OCI-M1 (cell line): ENCODE data around the gene PPP2R1B.
A peak's percentile ranks its signal among the peaks of the same experiment; 100 is the strongest.
"Not testable (repeated sequence)": the region's sequence is repeated elsewhere in the genome, so short reads cannot be mapped to it uniquely, and the experiment has no call there.

Experiments used
- DNase-seq: peaks from one replicate; lab custom pipeline; 2025; lab: John Stamatoyannopoulos, UW

PPP2R1B gene

DNA sequence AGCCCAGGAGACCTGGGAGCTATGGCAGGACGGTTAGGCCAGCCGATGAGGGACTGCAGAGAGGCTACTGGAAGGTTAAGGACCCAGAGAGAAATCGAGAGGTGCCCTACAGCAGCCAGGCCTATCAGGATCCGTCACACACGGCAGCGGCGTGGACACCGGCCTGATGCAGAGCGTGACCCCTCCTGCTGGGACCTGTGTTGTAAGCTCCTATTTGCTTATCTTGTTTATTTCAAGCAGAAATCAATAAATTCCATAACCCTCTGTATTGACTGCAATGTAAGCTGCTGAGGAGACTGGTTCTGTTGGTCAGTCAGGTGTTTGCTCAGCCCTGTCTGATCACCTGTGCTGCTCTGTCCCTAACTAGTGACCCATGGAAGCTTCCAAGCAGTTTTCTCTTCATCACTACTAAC lies 39.9 kb downstream of the PPP2R1B start:
- DNase-seq, result no peak

DNA sequence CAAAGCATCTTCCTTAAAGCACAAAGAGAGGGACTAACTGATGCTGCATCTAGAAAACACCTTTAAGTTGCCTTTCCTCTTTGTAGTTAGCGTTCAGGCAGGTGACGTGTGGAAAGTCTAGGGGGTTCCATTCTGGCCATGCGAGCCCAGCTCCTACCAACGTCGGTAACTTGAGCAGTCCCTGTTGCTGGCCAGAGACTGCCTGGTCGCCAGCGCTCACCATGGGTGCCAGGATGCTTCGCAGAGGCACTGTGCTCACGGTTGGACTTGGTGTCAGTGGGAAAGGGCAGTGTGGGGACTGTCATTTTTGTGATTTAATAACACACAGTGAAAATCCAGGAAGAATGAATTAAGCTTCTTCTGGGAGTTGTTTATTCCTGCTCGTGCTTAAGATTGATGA lies 40.6 kb downstream of the PPP2R1B start:
- DNase-seq, result no peak

DNA sequence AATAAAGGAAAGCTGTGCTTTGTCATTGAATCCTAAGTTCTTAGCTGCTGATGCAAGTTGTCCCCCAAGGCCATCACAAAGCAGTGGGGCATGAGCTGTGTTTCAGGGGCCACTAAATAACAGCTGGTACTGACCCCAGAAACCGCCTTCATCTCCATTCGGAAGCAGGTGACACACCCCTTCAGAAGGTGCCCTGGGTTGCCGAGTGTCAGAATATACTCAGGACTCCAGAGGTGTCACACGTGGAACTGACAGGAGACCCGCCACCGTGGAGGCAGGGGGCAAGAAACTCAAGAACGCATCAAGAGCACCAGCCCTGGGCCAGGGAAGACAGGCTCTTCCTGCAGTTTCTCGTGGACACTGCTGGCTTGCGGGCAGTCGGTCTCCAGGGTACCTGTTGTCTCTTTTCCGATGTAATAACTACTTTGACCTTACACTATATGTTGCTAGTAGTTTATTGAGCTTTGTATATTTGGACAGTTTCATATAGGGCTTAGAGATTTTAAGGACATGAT lies 41.5 kb downstream of the PPP2R1B start:
- no peak for DNase-seq

DNA sequence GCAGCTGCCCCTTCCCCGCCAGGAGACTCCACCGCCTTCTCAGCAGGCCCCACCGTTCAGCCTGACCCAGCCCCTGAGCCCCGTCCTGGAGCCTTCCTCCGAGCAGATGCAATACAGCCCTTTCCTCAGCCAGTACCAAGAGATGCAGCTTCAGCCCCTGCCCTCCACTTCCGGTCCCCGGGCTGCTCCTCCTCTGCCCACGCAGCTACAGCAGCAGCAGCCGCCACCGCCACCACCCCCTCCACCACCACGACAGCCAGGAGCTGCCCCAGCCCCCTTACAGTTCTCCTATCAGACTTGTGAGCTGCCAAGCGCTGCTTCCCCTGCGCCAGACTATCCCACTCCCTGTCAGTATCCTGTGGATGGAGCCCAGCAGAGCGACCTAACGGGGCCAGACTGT lies 42.6 kb downstream of the PPP2R1B start:
- DNase-seq, result no peak

DNA sequence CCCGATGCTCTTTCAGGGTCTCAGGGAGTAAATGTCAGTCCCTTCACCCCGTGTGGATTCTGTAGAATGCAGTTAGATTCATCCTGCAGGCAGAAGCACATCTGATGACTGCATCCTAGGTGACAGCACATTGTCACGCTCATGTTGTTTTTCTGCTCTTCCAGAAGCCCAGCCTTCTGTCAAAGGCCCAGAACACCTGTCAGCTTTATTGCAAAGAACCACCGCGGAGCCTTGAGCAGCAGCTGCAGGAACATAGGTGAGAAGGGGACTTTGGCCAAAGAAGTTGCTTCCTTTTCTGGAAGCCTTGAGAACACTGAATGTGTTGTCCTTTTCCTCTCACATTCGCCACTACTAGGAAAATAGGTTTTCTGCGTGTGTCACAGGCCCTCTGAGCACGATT lies 43.7 kb downstream of the PPP2R1B start:
- DNase-seq, result no peak

DNA sequence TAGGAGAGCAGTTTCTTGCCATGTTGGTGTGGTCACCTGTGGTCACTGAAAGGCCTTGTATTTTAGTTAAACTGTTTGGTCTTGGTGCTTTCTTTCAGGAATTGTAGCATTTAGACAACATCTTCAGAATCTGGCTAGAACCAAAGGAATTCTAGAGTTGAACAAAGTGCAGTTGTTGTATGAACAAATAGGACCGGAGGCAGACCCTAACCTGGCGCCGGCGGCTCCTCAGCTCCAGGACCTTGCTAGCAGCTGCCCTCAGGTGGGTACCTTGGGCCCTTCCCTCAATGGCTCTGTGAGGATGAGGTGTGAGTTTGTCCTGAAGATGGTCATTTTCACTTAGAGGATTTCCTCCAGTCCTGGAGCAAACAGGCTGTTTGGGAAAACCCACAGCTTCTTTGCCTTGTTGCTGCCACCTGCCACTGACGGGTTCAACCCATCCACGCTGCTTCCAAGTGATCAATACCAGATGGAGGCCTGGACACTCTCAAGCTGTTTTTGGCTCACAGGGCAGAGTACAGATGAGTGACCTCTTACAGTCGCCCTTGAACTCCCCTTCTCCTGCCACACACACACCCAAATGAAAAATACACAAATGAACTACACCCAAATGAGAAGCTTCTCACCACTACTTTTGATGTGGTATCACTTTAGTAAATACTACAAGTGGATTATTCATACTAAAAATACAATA lies 45.2 kb downstream of the PPP2R1B start:
- no peak for DNase-seq

DNA sequence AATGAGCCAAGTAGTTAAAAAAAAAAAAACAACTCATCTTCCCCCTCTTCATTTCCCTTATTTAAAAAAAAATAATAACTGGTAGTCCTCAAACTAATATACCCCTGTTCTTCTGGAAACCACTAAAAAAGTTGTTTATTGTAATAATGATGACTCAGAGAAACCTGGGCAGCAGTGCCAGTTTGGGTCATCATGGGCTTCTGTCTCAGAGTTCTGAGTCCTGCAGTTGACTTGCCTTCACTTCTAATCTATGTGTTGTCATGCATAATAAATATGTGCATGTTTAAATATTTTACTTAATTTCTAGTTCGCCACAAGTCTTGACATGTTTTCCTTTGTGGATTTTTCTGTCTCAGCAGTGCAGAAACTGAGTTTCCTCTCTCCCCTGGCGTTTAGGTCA lies 46.8 kb downstream of the PPP2R1B start:
- DNase-seq, result no peak

DNA sequence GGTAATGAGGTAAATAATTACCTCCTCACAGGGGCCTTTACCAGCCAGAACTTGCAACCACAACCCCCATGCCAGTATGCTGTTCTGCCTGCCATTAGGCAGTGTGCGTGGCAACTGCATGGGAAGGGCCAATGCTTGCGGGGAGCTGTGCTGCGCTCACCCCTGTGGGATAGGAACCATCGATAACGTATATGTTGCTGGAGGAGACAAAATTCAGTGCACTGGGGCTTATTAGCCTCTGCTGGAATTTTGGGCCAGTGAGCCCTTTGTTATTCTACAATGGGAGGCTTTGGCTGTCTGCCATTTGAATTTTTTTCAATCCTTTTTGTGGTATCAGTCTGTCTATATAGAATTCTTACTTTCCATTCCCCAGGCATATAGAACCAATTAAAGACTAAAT lies 47.3 kb downstream of the PPP2R1B start:
- DNase-seq, result no peak

DNA sequence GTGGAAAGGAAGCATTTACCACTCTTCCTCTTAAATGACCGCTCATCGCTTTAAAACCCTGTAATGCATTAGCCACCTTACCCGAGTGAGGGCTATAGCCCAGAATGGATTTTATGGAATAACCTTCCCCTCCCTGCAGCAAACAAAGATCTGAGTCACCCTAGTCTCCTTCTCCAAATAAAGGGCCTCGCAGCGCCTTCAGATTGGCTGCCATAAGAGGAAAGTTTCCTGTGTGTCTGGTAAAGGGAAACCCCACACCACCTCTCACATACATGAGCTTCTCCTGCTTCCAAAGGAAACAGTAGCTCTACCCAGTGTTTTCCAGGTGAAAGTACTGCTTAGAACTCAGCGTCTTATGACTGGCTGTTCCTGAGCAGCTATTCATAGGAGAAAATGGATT lies 47.8 kb downstream of the PPP2R1B start:
- no peak for DNase-seq

DNA sequence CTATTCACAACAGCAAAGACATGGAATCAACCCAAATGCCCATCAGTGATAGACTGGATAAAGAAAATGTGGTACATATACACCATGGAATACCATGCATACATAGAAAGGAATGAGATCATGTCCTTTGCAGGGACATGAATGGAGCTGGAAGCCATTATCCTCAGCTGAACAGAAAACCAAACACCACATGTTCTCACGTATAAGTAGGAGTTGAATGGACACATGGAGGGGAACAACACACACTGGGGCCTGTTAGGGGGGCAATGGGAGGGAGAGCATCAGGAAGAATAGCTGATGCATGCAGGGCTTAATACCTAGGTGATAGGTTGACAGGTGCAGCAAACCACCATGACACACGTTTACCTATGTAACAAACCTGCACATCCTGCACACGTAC lies 48.5 kb downstream of the PPP2R1B start:
- DNase-seq, result not testable (repeated sequence)

DNA sequence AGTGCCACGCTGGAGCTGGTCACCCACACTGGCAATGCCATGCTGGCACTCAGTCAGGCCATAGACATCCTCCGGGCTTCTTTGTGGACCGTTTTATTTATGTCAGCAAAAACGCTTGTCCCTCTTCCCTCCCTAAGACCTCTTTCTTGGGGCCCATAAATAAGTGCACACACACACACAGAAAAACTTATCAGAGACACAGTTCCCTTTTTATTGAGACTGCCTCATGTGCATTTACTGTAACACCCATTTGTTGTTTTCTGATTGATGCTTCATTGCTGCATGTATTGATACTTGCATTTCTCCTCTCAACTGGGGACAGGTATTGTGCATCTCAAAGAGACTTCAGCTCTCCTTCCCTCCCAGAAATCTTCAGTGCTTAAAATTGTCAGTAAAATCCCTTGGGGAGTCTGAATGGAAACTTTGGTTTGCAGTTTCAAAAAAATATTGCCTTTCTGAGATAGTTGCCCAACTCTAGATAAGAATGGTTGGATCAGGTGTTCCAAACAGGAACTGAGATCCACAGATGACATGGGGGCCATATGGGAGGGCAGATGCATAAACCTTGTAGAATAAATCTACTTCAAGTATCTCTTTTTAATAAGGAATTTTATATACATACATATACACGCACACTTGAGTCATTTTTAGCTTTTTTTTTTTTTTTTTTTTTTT lies 50.9 kb downstream of the PPP2R1B start:
- no peak for DNase-seq

DNA sequence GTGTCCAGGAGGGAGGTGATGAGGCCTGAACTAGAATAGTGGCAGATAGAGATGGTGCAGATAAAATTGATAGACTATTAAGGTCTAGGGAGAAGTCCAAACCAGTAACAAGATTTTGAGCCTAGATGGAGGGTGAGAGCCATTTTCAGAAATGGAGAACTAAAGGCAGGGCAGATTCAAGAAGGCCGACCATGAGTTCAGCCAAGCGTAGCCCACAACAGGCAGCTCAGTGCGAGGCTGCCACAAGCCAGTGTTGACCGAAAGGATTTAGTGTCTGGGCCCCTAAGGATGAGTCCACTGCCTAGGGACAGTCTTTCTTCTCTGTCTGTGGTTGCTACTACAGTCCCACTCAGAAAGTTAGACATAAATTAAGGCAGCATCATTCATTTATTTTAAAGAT lies 51.7 kb downstream of the PPP2R1B start:
- DNase-seq, result no peak

DNA sequence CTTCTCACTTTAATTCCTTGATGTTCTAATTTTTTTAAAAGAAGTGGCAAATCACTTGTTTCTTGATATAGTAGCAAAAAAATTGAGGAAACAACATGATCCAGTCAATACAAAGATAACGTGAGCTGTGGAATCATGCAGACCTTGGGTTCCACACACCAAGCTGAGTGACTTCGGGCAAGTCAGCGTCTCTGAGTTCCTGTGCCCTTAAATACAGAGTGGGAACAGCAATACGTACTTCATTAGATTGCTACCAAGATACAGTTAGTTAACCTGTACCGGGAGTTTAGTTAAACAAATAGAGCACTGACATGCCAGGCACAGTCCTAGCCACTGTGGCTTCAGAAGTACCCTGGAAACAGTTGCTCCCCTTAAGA lies 58.5 kb downstream of the PPP2R1B start:
- DNase-seq, result no peak

DNA sequence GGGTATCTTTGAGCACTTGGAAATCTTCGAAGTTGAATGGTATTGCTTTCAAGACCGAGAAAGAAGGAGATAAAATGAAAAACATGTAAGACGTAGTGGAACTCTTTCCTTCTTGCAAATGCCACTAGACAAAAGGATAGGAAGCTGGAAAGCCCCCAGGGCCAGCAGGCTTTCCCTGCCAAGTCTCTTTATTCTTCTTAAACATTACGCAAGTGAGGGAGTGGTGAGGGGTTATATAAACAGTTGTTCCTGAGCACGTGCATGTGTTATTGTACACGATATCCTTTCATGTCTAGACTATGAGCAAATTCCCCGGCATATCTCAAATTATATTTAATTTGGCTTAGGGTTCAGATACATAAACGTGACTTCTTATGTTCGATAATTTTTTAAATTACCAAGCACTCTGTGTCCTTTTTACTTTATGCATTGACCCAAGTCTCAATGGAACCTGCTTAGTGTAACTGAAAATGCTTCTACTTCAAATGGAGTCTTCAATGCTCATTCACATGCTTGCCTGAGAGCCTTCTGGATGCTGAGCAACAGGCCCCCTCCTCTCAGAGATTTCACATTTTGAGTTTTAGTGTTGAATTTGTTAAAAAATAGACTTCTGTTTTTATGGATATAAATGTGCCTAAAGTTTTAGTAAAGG lies 59.0 kb downstream of the PPP2R1B start:
- no peak for DNase-seq

DNA sequence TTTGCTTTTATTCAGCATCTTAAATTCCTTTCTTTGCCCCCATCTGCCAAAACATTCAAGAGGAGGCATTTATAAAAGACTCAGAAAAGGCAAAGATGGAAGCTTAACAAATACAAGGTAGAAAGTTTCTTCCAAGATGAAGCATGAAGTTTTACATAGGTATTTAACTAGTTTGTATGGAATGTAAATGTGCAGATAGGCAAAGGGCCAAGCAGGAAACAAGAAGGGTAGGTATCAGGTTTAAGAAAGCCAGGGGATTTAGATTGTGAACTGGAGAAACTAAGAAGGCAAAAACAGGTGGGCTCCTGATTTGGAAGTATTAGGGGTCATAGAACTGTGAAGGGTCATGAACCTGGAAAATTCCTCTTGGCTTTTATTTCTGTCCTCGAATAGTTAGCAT lies 62.6 kb downstream of the PPP2R1B start:
- DNase-seq, result no peak

DNA sequence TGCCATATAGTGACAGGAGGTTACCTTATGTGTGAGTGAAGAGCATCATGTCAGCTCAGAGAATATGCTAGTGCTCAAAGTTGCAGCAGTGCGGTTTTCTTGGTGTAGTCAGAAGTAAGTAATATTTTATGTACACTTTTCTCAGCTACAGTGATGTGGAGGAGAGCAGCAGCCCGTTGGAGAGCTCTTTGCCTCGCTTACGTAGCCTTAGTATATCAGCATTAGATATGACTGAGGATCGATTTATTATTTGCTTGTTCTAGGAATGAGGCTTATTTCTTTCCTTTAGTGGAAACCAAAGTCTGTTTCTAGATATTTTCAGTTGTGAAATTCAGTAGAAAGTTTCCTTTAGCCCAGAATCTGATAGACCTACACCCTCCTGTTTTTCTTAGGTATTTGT lies 63.6 kb downstream of the PPP2R1B start:
- no peak for DNase-seq

DNA sequence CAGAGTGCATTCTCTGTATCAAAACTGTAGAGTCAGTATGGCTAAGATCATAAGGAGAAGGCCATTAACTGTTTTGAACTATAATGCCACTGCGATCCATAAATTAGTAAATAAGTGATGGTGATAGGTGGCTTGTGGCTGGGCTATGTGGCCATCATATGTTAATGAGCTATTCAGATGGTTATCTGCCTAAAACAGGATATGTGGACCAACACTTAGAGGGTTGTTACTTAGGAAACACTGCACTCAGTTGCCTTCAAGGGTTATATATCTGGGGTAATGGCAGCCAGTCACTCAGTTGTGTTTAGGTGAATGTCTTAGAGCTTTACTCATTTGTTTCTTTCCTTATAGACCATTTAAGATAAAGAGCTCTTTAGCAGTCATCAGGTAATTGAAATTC lies 66.0 kb downstream of the PPP2R1B start:
- DNase-seq, result peak; percentile 10

DNA sequence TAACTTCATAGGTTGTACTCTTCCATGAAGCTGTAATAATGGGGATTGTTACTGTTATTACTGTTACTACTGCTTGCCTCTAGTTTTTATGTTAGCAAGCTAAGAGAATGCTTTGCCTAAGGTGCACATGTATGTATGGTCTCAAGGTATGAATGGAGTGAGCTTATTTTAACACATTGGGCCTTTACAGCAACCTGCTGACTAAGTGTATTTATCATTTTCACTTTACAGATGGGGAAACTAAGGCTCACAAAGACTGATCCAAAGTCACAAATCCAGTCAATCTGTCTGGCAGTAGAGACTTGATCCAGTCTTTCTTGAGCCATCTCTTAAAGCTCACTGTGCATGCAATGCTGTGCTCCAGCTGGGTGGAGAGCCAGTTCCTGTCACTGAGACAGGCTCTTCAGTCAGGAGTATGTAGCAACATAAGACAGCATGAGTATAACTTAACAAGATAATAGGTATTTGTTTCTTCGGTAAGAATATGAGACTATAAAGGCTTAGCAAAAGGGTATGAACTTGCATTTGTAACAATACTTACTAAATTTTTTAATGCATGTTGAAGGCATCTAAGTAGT lies 66.5 kb downstream of the PPP2R1B start:
- no peak for DNase-seq

DNA sequence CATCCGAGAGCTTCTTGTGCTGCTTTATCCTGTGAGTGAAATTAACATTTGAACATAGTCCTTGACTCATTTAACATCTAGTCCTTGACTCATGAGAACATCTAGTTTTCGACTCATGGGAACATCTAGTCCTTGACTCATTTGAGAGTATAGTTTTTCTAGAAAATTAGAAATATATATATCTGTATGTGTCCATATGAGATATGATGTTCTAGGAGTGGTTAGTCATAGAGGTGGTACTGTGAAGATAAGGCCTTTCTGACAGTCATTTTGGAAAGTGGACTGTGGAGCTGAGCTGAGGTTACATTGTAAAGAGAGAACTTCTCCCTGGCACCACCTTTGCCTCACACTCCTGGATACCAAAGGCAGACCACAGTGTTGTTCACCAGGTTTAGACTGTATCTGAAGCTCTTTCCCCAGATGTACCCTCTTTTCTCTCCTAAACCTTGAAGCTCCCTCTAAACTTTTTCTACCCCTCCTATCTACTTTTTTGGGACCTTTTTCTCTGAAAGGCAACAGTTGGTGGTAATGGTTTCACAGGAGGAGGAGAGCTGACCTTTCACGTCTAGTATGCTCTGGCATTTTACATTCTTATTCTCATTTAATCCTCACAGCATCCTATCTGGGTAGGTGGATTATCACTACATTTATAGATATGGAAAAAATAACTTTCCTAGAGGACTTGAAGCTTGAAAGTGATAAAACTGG lies 67.2 kb downstream of the PPP2R1B start:
- peak; percentile 72 for DNase-seq

DNA sequence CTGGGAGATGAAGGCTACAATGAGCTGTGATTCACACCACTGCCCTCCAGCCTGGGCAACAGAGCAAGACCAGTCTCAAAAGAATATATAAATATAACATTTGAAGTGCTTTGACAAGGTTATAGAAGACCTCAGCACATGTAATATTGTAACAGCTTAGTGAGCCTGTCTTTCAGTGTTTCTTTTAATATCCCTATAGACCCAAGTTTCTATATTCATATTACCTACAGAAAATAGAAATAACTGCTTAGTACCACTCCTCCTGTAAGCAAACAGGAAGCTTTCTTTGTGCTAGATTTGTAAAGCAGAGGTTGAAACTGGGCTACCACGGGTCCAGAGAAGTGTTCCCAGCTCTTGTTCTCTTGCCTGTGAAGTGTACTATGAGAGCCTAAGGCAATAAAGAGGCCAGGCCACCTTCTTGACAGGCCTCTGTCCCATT lies 68.2 kb downstream of the PPP2R1B start:
- DNase-seq, result no peak

DNA sequence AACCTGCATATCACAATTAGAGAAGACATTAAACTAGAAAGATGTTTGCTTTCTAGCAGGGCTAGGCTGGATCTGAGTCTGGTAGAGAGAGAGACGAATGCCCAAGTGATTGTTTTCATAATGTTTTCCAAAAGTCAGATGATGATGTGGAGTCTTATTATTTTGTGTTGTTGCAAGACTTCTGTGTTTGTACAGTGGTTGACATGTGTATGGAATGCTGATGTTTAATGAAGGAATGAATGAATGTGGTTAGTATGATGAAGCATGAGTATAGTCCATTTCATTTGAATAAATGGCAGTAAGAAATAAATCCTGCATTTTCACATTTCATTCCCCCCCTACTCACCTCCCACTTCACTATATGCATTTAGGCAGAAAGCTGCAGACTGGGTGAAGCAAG lies 69.6 kb downstream of the PPP2R1B start:
- DNase-seq, result no peak

DNA sequence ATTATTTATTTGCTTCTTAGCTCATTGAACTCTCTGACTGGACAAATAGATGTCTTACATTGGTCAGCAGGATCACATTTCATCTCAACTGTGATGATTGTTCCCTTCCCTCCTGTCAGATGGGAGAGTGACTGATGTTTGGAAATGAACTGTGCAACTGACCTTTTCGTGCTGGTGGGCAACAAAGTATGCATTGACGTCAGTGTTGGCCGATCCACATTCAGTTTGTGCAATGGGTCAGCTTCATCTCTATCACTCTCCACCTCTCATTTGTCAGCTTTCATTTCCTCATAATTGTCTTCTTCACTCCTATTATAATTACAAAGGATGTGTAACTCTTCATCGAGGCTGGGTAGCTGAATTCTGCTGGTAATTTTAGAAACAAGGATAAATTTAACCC lies 71.3 kb downstream of the PPP2R1B start:
- DNase-seq, result no peak
